Upper lobe of right lung (tissue), 1 donor: ENCODE data around the gene ACVR1B. TPM values are rescaled to one million over a fixed set of nuclear protein-coding genes. Genes with fewer than 3 reads are reported as not detected.

Experiments used
- ATAC-seq: fragments of 200-7000 bp; cut with Tn5 transposase; one replicate; pipeline ENCODE4 v1.9.1; 2020; ENCODE audit warnings: mild to moderate bottlenecking, moderate library complexity
- DNase-seq: peaks from one replicate; pipeline ENCODE4 v3.0.0-alpha.2; 2020
- H3K27ac ChIP-seq: fragments of 200-600 bp; one replicate; pipeline ENCODE4 v1.8.0; 2022
- H3K27me3 ChIP-seq: fragments of 200-600 bp; one replicate; pipeline ENCODE4 v1.8.0; 2022; ENCODE audit warnings: mild to moderate bottlenecking
- H3K36me3 ChIP-seq: fragments of 200-600 bp; one replicate; pipeline ENCODE4 v1.8.0; 2022
- H3K4me1 ChIP-seq: fragments of 200-600 bp; one replicate; pipeline ENCODE4 v1.8.0; 2022
- H3K4me3 ChIP-seq: fragments of 200-600 bp; one replicate; pipeline ENCODE4 v1.8.0; 2022; ENCODE audit warnings: mild to moderate bottlenecking
- H3K9me3 ChIP-seq: fragments of 200-600 bp; one replicate; pipeline ENCODE4 v1.8.0; 2022
- intact Hi-C: fragments of 100-400 bp; cut with DNase I; formaldehyde crosslinking; loops from one replicate; pipeline ENCODE4 v1.11.0; 2022
- total RNA-seq: library from RNA; stranded (reverse); fragmentation: NEBNext Ultra II Directional; extraction: Animal tissue kit (Norgen Biotek cat#: 25700); gene quantifications from one replicate; pipeline ENCODE4 v1.2.1, GENCODE V29; 2021
- TF ChIP-seq, protein P1 (sequence below): fragments of 200-600 bp; IDR thresholded peaks from one replicate; pipeline ENCODE4 v1.8.0; 2022; ENCODE audit warnings: antibody characterized with exemption
- donor health status: DM: no; HTN: yes; CAD: no; lungs with severe emphysema.

The ACVR1B gene
- total RNA-seq, 1 donor from 2014 or later: 33.5 TPM

- intact Hi-C loops: no loop called here
- peaks cover 38% of the 10 kb centered on the region for H3K4me1 ChIP-seq
- DNase-seq (no peak), ATAC-seq (no peak)
- peak overlapping the region; percentile 99 for H3K4me3 ChIP-seq
- no peaks in the 10 kb centered on the region for H3K36me3 ChIP-seq
- peak overlapping the region; percentile 25 for H3K27ac ChIP-seq
- no peaks in the 10 kb centered on the region for H3K9me3 ChIP-seq
- H3K27me3 ChIP-seq: no peaks in the 10 kb centered on the region
- TF ChIP-seq, protein P1, sequence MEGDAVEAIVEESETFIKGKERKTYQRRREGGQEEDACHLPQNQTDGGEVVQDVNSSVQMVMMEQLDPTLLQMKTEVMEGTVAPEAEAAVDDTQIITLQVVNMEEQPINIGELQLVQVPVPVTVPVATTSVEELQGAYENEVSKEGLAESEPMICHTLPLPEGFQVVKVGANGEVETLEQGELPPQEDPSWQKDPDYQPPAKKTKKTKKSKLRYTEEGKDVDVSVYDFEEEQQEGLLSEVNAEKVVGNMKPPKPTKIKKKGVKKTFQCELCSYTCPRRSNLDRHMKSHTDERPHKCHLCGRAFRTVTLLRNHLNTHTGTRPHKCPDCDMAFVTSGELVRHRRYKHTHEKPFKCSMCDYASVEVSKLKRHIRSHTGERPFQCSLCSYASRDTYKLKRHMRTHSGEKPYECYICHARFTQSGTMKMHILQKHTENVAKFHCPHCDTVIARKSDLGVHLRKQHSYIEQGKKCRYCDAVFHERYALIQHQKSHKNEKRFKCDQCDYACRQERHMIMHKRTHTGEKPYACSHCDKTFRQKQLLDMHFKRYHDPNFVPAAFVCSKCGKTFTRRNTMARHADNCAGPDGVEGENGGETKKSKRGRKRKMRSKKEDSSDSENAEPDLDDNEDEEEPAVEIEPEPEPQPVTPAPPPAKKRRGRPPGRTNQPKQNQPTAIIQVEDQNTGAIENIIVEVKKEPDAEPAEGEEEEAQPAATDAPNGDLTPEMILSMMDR: no peak
Observed at GRCh38 chr12:51953089-51953488, 1.6 kb downstream of the ACVR1B start.

DNA sequence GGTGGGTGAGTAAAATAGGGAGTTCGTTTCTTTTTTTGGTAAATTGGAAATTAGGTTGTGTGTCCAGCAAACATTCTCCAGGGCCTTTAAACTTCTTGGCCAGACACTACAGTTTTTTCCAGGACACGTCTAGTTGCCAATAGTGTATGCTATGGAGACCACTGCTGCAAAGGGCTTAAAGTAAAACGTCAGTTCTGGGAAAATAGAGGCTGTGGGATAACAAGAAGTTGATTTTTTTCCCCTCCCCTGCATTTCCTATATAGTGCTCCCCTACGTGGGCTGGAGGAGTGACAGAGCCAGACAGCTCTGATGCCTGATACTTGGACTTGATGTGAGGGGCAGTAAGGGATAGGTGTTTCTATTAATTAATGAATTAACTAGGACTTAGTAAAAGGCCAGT is 2.4 kb downstream of the ACVR1B start:
- H3K27ac ChIP-seq: peak overlapping the region; percentile 53
- no peak for DNase-seq

GRCh38 chr12:51954561-51955361 is 3.3 kb downstream of the ACVR1B start:
- DNase-seq: no peak

More for the DNA sequence above, 2.4 kb downstream of the ACVR1B start:
- TF ChIP-seq, protein P1: no peak
- peak overlapping the region; percentile 99 for H3K4me3 ChIP-seq
- no peaks in the 10 kb centered on the region for H3K36me3 ChIP-seq
- H3K4me1 ChIP-seq: peaks cover 43% of the 10 kb centered on the region
- H3K27me3 ChIP-seq: no peaks in the 10 kb centered on the region
- no peaks in the 10 kb centered on the region for H3K9me3 ChIP-seq
- ATAC-seq: no peak
- intact Hi-C loops: no loop called here

GRCh38 chr12:51955702-51956101 is 4.2 kb downstream of the ACVR1B start:
- TF ChIP-seq, protein P1: no peak
- Histone ChIP-seq H3K4me3 (no peak overlapping the region), H3K27me3 (no peaks in the 10 kb centered on the region), H3K9me3 (no peaks in the 10 kb centered on the region), H3K4me1 (peaks cover 55% of the 10 kb centered on the region), H3K36me3 (peaks cover 4% of the 10 kb centered on the region), H3K27ac (no peak overlapping the region)
- ATAC-seq (no peak), DNase-seq (no peak)
- intact Hi-C loops: no loop called here

More at GRCh38 chr12:51954561-51955361, 3.3 kb downstream of the ACVR1B start:
- Histone ChIP-seq H3K4me1 (peaks cover 52% of the 10 kb centered on the region), H3K36me3 (no peaks in the 10 kb centered on the region), H3K27ac (peak overlapping the region; percentile 53), H3K4me3 (no peak overlapping the region), H3K9me3 (no peaks in the 10 kb centered on the region), H3K27me3 (no peaks in the 10 kb centered on the region)
- peak; percentile 3 for ATAC-seq
- intact Hi-C loops: no loop called here
- TF ChIP-seq, protein P1: no peak

DNA sequence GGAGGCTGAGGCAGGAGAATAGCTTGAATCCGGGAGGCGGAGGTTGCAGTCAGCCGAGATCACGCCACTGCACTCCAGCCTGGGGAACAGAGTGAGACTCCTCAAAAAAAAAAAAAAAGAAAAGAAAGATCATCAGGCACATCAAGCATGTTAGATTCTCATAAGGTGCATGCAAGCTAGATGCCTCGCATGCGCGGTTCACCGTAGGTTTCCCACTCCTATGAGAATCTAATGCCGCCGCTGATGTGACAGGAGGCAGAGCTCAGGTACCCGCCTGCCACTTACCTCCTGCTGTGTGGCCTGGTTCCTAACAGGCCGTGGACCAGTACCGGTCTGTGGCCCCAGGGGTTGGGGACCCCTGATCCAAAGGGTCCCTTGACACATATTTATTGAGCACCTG is 7.0 kb downstream of the ACVR1B start:
- Histone ChIP-seq H3K4me1 (peaks cover 62% of the 10 kb centered on the region), H3K27me3 (no peaks in the 10 kb centered on the region), H3K36me3 (peaks cover 10% of the 10 kb centered on the region), H3K9me3 (no peaks in the 10 kb centered on the region), H3K27ac (no peak overlapping the region), H3K4me3 (no peak overlapping the region)
- TF ChIP-seq, protein P1: no peak
- intact Hi-C loops: no loop called here
- DNase-seq: no peak
- no peak for ATAC-seq
